KMS-11 (cell line): ENCODE results near the gene CHPF.
A peak's percentile ranks its signal among the peaks of the same experiment; 100 is the strongest.

Source experiments
- H2AFZ ChIP-seq: fragments of 200-600 bp; sonication (generic); 2 replicates; pipeline ENCODE4 v1.6.1; 2016; ENCODE audit warnings: antibody characterized with exemption, mixed run types, low read depth
- H3K27ac ChIP-seq: fragments of 200-600 bp; sonication (generic); 2 replicates; pipeline ENCODE4 v1.6.1; 2016; ENCODE audit warnings: mild to moderate bottlenecking, mixed run types
- H3K27me3 ChIP-seq: fragments of 200-600 bp; sonication (generic); 2 replicates; pipeline ENCODE4 v1.6.1; 2017; ENCODE audit warnings: mild to moderate bottlenecking, low read depth, mixed run types, moderate library complexity; ENCODE audit not compliant: insufficient read depth
- H3K36me3 ChIP-seq: fragments of 200-600 bp; sonication (generic); 2 replicates; pipeline ENCODE4 v1.6.1; 2017; ENCODE audit warnings: mild to moderate bottlenecking, mixed run types; ENCODE audit not compliant: insufficient read depth
- H3K4me1 ChIP-seq: fragments of 200-600 bp; sonication (generic); 2 replicates; pipeline ENCODE4 v1.6.1; 2016; ENCODE audit warnings: mild to moderate bottlenecking, low read depth, mixed run types; ENCODE audit not compliant: poor library complexity, severe bottlenecking
- H3K4me2 ChIP-seq: fragments of 200-600 bp; sonication (generic); 2 replicates; pipeline ENCODE4 v1.7.0; 2016; ENCODE audit warnings: mild to moderate bottlenecking, mixed run types
- H3K4me3 ChIP-seq: fragments of 200-600 bp; sonication (generic); IDR thresholded peaks from 2 replicates; pipeline ENCODE4 v1.6.1; 2017; ENCODE audit warnings: low read depth, low read length, mixed read lengths; ENCODE audit not compliant: insufficient read depth
- H3K79me2 ChIP-seq: fragments of 200-600 bp; sonication (generic); 2 replicates; pipeline ENCODE4 v1.6.1; 2016; ENCODE audit warnings: low read depth, mixed run types; ENCODE audit not compliant: insufficient read depth
- H3K9ac ChIP-seq: fragments of 200-600 bp; sonication (generic); 2 replicates; pipeline ENCODE4 v1.6.1; 2016; ENCODE audit warnings: mild to moderate bottlenecking, mixed run types
- H4K20me1 ChIP-seq: fragments of 200-600 bp; sonication (generic); 2 replicates; pipeline ENCODE4 v1.6.1; 2016; ENCODE audit warnings: mild to moderate bottlenecking, mixed run types; ENCODE audit not compliant: insufficient read depth
- CTCF ChIP-seq: fragments of 200-600 bp; sonication (generic); conservative IDR thresholded peaks from 2 replicates; pipeline ENCODE4 v1.6.1; 2017; ENCODE audit warnings: low read depth, mild to moderate bottlenecking, antibody characterized with exemption, low read length, moderate library complexity, mixed read lengths

CHPF gene

GRCh38 chr2:219543596-219544358 is at the start of gene CHPF, which contains the start of gene TMEM198:
Gene CHPF, minus strand, starts transcription at chr2:219543809. Its CDS starts 271 bp downstream, at chr2:219543538.
Gene TMEM198, plus strand, starts transcription at chr2:219544028. Its CDS starts 700 bp downstream, at chr2:219544728.
- no peaks in the 10 kb centered on the region for H3K79me2 ChIP-seq
- H4K20me1 ChIP-seq = no peaks in the 10 kb centered on the region
- no peak within 1 kb of the TSS for H3K4me3 ChIP-seq
- TF ChIP-seq CTCF = no peak
- H3K4me1 ChIP-seq = peaks cover 4% of the 10 kb centered on the region
- peak within 1 kb of the TSS; percentile 63 for H3K9ac ChIP-seq
- H3K27me3 ChIP-seq = peaks cover 40% of the 10 kb centered on the region
- H3K27ac ChIP-seq = peak within 1 kb of the TSS; percentile 49
- no peaks in the 10 kb centered on the region for H3K36me3 ChIP-seq
- peak within 1 kb of the TSS; percentile 85 for H2AFZ ChIP-seq
- peak within 1 kb of the TSS; percentile 90 for H3K4me2 ChIP-seq

- Histone ChIP-seq H3K4me3 (no peak overlapping the region), H3K27me3 (no peaks in the 10 kb centered on the region), H3K4me1 (peaks cover 4% of the 10 kb centered on the region), H3K9ac (no peak overlapping the region), H4K20me1 (no peaks in the 10 kb centered on the region), H3K4me2 (no peak overlapping the region), H3K79me2 (no peaks in the 10 kb centered on the region), H2AFZ (no peak overlapping the region), H3K36me3 (no peaks in the 10 kb centered on the region), H3K27ac (no peak overlapping the region)
- no peak for TF ChIP-seq CTCF
Observed at GRCh38 chr2:219593154-219593553, 49.5 kb upstream of the CHPF start.

- no peaks in the 10 kb centered on the region for H3K36me3 ChIP-seq
- no peak overlapping the region for H3K9ac ChIP-seq
- no peak overlapping the region for H3K4me2 ChIP-seq
- no peak for TF ChIP-seq CTCF
- no peak overlapping the region for H3K4me3 ChIP-seq
- H2AFZ ChIP-seq = no peak overlapping the region
- H3K27me3 ChIP-seq = no peaks in the 10 kb centered on the region
- H3K4me1 ChIP-seq = peaks cover 4% of the 10 kb centered on the region
- H3K27ac ChIP-seq = no peak overlapping the region
- no peaks in the 10 kb centered on the region for H4K20me1 ChIP-seq
- H3K79me2 ChIP-seq = no peaks in the 10 kb centered on the region
Observed at GRCh38 chr2:219592736-219593135, 49.1 kb upstream of the CHPF start.

- no peak overlapping the region for H3K4me3 ChIP-seq
- no peak overlapping the region for H2AFZ ChIP-seq
- no peak overlapping the region for H3K9ac ChIP-seq
- H3K27me3 ChIP-seq = no peaks in the 10 kb centered on the region
- H3K4me2 ChIP-seq = no peak overlapping the region
- no peak overlapping the region for H3K27ac ChIP-seq
- no peaks in the 10 kb centered on the region for H4K20me1 ChIP-seq
- H3K36me3 ChIP-seq = no peaks in the 10 kb centered on the region
- no peaks in the 10 kb centered on the region for H3K4me1 ChIP-seq
- no peak for TF ChIP-seq CTCF
- no peaks in the 10 kb centered on the region for H3K79me2 ChIP-seq
Observed at GRCh38 chr2:219591091-219591490, 47.5 kb upstream of the CHPF start.
